Activated CD8-positive, alpha-beta memory T cell treated with anti-CD3 and anti-CD28 coated beads, Interleukin-2, amount 50 U/mL, for 48 hours (primary cell): Measurements from ENCODE around the gene SPTAN1.

ENCODE experiments used
- DNase-seq: peaks from one replicate; pipeline ENCODE4 v3.0.0-alpha.2; 2020

The SPTAN1 gene

DNA sequence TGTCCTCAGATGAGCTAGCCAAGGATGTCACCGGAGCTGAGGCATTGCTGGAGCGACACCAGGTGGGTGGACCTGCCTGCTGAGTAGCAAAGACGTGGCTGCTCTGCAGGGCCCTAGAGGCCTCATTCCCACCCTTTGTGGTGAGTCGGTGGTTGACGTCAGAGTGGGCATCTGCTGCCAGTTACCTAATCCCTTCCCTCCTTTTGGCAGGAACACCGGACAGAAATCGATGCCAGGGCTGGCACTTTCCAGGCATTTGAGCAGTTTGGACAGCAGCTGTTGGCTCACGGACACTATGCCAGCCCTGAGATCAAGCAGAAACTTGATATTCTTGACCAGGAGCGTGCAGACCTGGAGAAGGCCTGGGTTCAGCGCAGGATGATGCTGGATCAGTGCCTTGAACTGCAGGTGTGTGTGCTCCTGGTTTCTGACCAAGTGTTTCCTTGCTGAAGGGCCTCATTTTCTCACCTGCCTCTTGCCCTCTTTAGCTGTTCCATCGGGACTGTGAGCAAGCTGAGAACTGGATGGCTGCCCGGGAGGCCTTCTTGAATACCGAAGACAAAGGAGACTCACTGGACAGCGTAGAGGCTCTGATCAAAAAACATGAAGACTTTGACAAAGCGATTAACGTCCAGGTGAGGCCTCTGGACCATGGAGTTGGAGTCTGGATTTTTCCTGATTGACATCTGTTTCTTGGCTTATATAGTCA is 55.4 kb downstream of the SPTAN1 start:
- no peak for DNase-seq

DNA sequence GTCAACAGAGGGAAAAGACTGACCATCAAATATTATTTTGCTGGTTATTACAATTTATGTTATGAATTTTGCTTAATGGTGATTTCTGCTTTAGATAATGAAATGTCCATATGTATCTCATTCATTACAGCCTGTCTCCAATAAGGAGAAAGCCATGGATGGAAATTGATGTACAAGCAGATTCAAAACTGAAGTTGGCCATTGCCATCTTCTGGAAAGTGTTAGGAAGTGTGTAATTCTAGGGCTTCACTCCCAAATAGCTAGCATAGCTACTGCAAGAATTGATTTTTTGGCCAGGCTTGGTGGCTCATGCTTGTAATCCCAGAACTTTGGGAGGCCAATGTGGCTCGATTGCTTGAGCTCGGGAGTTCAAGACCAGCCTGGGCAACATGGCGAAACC is 58.5 kb downstream of the SPTAN1 start:
- no peak for DNase-seq

DNA sequence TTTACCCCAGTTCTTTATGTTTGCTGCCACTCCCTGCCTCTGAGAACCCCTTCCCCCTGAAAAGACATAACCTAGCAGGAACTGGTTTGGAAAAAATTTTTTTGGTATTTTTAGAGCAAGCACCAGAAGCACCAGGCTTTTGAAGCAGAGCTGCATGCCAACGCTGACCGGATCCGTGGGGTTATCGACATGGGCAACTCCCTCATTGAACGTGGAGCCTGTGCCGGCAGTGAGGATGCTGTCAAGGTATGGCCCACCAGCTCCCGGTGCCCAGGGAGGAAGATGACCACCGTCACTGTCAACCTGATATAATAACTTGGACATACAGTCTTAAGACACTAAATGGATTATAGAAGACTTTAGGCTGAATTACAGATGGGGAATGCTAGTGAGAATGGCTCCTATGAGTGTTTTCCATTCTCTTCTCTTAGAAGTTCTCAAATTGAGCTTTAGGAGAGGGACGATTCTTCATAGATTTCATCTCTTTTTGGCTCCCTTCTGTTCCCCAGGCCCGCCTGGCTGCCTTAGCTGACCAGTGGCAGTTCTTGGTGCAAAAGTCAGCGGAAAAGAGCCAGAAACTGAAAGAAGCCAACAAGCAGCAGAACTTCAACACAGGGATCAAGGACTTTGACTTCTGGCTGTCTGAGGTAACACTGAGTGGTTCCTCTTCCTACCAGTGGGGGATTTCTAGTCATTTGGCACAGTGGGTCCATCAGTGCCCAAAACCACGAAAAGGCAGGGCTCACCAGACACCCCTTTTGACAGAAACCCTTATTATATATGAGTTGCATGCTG is 59.4 kb downstream of the SPTAN1 start:
- no peak for DNase-seq

DNA sequence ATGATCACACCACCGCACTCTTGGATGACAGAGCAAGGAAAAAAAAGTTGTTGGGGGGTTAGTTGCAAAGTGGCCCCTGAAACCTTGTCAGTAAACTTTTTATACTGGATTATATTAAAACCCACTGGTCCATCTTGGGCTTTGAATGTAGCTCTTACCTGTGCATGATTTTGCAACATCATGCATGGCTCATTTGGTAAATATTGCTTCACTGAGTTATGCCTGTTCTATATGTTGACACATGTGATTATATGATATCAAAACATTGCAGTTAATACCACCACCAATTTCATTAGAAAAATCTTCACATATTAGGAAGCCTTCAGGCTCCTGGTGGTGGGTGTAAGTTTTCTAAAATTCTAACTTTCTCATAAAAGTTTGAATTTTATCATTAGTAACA is 62.3 kb downstream of the SPTAN1 start:
- no peak for DNase-seq

GRCh38 chr9:128615571-128615970 is 63.2 kb downstream of the SPTAN1 start:
- no peak for DNase-seq

- DNase-seq = no peak
Observed at GRCh38 chr9:128617943-128618342, 65.6 kb downstream of the SPTAN1 start.

DNA sequence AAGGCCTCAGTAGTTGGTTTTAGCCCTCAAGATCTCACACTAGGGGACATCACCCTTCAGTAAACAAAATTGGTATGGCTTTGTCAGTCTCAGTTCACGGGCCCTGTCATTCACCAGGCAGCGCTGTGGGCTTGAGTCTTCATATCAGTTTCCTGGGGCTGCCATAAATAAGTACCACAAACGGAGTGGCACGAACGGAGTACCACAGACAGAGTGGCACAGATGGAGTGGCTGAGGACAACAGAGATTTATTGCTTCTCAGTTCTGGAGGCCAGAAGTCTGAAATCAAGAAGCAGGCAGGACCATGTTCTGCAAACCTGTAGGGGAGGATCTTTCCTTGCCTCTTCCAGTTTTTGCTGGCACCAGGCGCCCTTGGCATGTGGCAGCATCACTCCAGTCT is 66.7 kb downstream of the SPTAN1 start:
- no peak for DNase-seq

- no peak for DNase-seq
Observed at GRCh38 chr9:128619779-128620178, 67.4 kb downstream of the SPTAN1 start.

- DNase-seq = no peak
Observed at GRCh38 chr9:128621730-128622455, 69.5 kb downstream of the SPTAN1 start.

GRCh38 chr9:128624566-128624965 is 72.2 kb downstream of the SPTAN1 start:
- no peak for DNase-seq

DNA sequence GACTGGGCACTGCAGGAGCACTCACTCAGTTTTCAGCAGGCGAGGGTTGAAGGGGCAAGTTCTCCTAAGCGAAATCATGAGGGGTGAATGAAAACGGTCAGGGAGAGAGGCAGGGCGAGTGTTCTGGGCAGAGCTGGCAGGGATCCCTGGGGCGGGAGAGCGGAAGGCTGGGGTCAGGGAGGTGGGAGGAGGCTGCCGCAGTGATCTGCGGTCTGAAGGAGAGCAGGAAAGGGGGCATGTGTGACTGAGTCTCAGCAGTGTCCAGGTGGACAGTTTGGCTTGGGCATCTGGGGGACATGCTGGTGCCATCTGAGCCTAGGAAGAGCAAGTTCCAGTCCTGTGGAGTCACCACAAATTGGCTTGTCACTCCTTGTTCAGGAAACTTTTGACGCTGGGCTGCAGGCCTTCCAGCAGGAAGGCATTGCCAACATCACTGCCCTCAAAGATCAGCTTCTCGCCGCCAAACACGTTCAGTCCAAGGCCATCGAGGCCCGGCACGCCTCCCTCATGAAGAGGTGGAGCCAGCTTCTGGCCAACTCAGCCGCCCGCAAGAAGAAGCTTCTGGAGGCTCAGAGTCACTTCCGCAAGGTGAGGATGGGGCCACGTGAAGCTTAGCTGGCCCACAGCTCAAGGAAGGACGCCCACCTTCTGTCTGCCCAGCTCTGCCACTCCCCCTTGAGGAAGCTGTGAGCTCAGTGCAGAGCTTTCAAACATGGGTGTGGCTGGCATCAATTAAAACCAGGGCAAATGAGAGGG is 73.2 kb downstream of the SPTAN1 start:
- no peak for DNase-seq

GRCh38 chr9:128626181-128626580 is 73.8 kb downstream of the SPTAN1 start:
- no peak for DNase-seq

DNA sequence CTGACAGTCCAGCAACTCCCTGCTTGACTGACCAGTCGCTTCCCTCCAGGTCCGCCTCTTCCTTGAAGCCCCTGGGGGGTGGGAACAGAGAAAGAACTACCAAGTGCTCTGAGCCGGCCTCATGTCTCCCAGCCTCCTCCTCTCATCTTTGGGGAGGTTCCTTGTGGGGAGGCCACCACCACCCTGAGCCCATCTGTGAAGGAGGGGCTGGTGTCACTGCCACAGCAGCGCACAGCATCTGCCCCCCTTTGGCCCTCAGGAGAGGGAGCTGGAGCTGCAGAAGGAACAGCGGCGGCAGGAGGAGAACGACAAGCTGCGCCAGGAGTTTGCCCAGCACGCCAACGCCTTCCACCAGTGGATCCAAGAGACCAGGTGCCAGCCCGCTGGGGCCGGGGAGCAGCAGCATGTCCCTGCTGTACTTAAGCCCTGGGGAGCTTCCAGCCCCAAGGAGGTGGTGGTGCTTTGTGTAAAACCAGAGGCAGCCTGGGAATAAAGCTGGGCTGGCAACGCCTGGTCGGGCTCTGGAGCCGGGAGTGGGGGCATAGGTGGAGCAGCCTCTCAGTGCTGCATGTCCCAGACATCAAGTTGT is 74.8 kb downstream of the SPTAN1 start:
- no peak for DNase-seq

GRCh38 chr9:128627906-128628305 is 75.5 kb downstream of the SPTAN1 start:
- DNase-seq = no peak

- no peak for DNase-seq
Observed at GRCh38 chr9:128628471-128629048, 76.2 kb downstream of the SPTAN1 start.

GRCh38 chr9:128629136-128629535 is 76.7 kb downstream of the SPTAN1 start:
- DNase-seq = no peak

DNA sequence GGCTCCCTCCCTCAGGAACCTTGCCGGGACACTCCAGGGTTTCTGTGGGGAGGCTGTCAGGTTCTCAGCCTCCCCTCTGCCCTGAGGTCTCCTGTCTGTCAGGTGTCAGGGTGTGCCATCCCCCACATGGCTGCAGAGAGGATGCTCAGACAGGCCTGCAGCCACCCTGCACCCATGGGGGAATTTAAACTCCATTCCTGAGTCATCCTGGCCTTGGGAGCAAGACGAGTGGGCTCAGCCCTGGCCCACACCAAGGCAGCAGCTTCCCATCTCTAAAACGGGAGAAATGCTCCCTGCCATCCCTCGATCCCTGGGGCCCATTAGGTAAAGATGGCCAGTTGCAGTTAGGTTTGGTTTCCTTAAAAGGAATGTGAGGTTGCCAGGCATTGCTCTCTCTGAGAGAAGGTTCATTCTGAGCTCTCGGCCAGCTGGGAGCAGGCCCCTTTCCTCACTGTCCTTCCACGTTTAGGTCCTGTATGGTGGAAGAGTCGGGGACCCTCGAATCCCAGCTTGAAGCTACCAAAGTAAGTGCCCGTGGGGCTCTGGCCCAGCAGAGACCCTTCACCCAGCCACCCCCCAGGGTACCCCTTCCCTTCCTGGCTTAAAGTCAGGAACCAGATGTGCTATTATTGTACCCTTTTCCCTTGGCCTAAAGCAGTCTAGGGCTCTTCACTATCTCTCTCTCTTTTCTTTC is 77.6 kb downstream of the SPTAN1 start:
- no peak for DNase-seq

DNA sequence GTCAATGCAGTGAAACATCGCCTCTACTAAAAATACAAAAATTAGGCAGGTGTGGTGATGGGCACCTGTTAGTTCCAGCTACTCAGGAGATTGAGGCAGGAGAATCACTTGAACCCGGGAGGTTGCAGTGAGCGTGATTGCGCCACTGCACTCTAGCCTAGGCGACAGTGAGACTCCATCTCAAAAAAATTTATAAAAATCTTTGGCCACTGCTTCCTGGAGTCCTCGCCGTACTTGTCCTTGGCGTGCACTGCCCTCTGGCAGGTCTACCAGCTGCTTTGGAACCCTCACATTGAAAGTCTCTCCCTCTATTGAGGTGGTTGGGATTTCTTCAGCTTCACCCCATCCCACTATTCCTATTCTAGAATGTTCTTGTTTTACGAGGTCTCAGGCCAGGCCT is 79.2 kb downstream of the SPTAN1 start:
- no peak for DNase-seq

DNA sequence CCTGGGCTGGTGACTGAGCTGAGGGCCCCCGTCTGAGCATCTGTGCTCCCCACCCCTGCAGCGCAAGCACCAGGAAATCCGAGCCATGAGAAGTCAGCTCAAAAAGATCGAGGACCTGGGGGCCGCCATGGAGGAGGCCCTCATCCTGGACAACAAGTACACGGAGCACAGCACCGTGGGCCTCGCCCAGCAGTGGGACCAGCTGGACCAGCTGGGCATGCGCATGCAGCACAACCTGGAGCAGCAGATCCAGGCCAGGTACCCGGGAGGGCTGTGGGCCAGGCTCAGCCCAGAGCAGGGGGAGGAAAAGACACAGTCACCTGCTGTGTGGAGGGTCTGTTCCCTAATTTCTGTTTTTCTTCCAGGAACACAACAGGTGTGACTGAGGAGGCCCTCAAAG is 79.7 kb downstream of the SPTAN1 start:
- DNase-seq = no peak

DNA sequence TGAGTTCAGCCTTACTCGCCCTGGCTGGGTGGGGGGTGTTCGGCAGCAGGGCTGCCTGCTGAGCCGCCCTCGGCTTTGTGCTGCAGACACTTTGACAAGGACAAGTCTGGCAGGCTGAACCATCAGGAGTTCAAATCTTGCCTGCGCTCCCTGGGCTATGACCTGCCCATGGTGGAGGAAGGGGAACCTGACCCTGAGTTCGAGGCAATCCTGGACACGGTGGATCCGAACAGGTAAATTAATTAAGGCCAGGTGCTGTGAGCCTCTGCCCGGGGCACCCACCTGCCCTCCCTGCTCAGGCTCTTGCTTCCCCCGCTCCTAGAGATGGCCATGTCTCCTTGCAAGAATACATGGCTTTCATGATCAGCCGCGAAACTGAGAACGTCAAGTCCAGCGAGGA is 80.1 kb downstream of the SPTAN1 start:
- no peak for DNase-seq

DNA sequence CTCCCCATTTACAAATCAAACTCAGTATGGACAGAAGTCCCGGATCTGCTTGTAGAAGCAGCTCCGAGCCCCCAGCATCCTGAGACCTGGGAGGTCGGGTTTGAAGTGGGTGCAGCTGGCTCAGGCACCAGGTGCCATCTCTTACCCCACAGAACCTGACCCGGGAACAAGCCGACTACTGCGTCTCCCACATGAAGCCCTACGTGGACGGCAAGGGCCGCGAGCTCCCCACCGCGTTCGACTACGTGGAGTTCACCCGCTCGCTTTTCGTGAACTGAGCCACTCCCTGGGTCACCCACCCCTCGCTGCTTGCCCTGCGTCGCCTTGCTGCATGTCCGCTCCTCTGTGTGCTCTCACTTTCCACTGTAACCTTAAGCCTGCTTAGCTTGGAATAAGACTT is 80.7 kb downstream of the SPTAN1 start:
- DNase-seq = no peak

DNA sequence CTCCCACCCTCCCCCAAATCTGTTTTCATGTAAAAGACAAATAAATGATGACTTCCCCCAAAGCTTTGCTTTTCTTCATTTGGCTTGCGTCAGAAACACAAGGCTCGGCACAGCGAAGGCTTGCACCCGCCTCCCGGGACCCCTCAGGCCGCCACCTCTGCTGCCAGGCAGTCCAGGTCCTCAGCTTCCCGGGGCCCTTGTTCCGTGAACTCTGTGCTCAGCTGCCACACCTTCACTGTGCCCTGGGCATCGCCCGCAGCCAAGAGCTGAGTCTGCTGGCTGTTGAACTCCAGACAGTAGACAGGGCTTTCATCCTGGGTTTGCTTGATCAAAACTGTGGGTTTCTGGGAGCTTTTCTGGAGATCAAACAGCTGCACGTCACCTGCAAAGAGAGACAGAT is 81.2 kb downstream of the SPTAN1 start:
- DNase-seq = no peak
